AML-193 (cell line): ENCODE data around the gene MBD2.
"Not testable (repeated sequence)": the region's sequence is repeated elsewhere in the genome, so short reads cannot be mapped to it uniquely, and the experiment has no call there.

Experiments
- DNase-seq, 2 experiments: peaks; one replicate each; lab custom pipeline; 2025; lab: John Stamatoyannopoulos, UW

MBD2 gene

DNA sequence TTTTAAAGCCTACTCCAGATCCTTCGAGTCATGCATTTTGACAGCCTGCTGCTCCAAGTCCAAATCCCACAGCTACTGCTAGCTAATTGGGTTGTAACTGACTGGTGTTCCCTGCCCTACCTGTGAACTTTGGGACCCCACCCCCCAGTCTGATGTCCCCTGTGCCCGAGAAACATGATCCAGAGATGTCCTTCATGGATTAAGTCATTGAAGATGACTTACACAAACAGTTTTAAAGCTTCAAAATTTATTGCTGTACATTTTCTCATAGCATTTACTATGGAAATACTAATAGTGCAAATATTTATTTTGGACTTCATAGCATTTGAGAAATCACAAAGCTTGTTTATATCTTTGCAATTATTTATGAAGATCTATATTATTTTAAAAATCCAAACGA, 73.1 kb downstream of the MBD2 start:
- no peak for DNase-seq

DNA sequence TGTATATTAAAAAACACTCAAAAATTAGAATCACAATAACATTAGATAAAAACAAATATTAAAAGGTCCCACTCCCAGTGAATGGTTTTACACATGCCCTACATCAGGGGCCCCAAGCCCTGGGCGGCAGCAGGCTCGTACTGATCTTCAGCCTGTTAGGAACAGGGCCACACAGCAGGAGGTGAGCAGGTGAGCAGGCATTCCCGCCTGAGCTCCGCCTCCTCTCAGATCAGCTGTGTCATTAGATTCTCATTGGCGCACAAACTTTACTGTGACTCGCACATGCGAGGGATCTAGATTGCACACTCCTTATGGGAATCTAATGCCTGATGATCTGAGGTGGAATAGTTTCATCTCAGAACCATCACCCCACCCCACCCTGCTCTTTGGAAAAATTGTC, 74.2 kb downstream of the MBD2 start:
- DNase-seq, result no peak

DNA sequence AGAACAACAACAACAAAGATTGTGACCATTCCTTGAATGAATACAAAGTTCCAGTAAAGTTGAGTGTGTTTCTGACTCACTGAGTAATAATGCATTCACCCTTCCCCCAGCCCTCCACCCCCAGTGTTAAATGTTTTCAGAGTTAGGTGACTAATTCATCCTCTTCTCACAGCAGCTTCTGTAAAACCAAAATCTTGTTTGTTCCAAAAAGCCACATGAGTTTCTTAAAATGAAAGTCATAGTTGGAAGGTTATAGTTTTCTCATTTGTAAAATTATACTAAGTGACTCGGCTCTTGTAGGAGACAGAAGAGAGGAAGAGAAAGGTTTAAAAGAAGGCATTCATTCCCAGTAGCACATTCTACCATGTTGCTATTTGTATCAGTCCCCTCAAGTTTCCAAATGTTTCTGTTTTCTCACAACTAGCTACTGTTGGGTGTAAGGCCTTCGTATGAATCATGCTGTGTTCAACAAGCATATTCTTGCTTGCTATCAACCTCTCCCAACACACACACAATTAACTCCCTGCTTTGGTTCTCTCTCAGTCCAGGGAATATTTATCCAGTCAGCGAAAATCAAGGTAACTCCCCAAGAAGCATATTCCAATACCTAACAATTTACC, 75.3 kb downstream of the MBD2 start:
- no peak for DNase-seq

DNA sequence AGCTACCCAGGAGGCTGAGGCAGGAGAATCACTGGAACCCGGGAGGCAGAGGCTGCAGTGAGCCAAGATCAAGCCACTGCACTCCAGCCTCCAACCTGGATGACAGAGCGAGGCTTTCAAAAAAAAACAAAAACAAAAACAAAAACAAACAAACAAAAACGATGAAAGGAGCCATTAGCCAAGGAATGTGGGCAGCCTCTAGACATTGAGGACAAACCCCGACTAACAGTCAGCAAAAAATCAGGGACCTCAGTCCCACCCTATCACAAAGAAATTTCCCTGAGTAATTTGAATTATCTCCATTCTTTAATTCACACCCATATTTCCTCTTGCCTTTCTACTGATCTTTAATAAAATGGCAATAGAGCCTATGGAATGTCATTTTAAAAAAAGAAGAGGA, 75.8 kb downstream of the MBD2 start:
- no peak for DNase-seq

DNA sequence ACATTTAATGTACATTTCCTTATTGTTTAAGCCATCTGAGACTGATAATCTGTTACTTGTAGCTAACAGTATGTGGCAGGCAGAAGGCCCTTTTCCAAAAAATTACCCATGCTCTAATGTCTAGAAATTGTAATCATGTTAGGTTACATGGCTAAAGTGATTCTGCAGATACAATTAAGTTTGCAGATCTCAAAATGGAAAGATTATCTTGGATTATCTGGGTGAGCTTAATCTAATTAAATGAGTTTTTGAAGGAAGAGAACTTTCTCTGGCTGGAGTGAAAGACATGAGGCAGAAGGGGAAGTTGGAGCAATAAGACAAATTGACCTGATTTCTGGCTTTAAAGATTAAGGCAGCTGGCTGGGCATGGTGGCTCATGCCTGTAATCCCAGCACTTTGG, 76.3 kb downstream of the MBD2 start:
- DNase-seq, result no peak

DNA sequence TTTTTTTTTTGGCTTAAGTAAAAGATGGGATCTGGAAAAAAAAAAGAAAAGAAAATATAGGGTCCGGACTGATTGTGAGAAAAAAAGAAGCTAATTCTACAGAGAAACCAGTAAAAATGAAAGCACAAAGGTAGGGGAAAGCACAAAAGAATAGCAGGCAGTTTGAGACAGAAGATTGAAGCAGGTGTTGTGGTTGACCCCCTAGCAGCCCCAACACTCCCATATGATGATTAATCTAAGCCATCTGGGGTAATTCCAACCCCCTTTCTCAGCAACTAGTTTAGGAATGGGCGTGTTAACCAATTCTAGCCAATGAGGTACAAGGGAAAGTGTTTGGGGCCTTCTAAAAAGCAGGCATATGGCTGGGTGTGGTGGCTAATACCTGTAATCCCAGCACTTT, 77.0 kb downstream of the MBD2 start:
- DNase-seq, result no peak

DNA sequence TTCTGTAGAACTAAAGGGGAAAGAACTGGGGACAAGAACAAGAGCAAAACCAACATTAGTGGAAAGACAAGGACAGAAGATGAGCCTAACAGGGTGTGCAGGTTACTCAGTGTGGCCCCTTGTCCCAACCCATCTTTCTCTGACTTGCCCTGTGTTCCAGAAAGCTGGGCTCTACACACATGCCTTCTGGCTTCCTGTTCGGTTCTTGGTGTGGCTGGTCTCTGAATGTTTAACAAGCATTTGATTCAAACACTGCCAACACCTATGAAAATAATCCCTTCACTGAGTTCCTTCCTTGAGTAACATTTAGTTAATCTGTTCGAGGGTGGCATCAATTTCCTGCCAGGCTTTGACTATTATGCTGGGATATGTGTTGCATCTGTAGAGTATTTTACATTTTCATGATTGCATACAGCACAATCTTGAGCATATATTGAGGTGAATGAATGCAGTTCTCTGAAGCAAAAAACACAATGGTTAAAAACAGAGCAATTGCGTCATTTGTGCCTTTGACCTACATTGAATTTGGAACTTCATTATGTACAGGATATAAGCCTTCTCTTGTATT, 83.3 kb downstream of the MBD2 start:
- DNase-seq, result no peak

DNA sequence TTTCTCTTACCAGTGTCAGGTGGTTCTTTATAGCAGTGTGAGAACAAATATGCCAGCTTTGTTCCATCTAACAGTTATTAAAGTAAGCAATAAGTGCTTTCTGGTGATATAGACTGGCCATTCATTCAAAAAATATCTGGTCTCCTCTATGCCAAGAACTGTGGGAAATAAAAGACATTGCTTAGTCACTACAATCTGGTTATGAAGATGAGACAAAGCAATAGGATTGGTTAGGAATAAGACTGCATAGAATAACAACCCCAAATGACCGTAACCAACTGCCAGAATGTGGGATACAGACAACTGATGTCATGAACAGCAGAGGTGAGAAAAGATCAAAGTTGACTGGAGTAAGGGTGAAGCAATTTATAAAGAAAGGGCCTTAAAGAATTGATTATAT, 83.8 kb downstream of the MBD2 start:
- DNase-seq, result no peak

DNA sequence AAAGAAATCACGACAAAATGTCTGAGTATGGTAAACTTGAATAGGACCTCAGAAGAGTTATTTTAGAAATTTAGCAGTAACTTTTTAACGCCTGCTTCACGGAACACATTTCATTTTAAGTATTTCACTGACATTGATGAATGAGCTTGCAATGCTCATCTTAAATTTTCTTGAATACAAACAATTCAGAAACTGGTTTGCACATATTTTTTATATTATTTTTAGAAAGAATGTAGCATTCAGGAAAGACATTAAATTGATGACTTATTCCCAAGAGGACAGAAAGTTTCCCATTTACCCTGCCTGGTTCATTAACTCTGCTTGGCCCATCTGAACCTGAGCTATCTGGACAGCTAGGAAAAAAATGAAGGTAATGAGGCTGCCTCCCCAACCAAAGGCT, 89.3 kb downstream of the MBD2 start:
- no peak for DNase-seq

DNA sequence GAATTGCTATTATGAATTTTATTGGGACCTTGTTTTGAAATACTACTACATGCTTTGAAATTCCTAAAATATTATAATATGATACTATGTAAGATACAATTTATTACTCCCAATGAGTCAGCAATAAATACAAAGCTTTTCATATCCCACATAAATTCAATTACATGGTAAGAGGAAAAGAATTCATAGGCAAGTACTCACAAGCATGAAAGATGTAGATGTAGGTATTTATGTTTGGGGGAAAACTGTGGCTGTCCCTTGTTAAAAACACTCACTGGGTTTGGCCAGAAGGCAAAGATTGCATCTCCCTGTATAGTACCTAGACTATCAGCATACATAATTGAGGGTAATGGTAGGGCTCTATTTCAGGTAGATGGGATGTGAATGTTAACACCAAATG, 90.4 kb downstream of the MBD2 start:
- DNase-seq, result no peak

DNA sequence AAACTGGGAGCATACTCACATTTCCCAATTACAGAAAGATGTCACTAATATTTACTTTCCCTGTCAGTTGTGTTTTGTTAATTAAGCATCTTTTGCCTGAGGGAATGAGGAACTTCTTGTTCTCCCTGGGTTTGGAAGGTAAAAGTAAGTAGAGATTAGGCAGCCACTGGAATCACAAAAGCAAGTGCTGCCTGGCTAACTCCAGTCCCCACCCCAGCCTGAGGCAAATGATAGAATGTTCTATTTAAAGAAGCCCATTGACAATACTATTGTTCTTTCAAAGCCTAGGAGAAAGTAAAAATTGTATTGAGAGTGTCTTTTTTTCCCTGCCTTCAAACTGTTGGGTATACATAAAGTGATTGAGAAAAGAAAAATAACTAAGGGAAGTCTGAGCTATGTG, 93.8 kb downstream of the MBD2 start:
- DNase-seq, result no peak

DNA sequence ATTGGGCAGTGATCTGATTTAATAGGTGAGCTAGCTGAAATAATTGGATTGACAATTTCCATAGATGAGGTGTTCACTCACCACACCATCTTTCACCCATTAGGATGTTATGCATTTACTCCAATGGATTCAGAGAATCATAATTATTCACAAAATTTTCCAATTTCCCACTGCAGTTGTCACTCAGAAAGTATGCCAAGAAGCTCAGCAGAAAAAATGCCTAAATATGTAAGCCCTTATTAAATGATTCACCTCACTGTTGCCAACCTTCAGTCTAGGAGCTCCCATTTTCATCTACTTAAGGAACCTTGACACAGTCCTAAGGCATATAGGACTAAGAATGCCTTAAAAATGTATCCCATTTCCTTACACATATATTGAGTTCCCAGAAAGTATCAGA, 94.3 kb downstream of the MBD2 start:
- DNase-seq, result no peak

DNA sequence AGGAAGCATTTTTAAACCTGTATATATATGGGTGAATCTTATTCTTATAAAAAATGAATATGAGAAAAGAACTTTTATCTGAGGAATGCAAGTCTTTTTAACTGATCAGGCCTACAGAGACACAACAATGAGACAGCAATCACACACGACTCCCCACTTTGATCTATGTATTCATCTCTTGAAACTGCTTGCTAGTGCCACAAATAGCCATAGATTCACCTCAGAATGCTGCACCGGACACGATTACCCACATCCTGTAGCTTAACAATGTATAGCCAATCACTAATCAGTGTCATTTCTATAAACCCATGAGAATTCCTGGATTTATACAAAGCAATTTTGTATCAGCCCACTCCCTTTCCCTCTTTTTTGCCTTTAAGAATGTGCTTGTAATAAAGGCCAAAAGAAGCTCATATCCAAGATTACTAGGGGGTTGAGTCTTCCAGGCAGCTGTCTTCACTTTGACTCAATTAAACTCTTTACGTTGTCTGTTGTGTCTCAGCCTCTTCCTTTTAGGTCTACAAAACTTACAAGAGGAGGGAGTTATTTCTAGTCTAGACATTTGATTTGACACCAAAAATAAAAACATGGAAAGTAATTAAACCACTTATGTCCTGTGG, 94.9 kb downstream of the MBD2 start:
- no peak for DNase-seq

DNA sequence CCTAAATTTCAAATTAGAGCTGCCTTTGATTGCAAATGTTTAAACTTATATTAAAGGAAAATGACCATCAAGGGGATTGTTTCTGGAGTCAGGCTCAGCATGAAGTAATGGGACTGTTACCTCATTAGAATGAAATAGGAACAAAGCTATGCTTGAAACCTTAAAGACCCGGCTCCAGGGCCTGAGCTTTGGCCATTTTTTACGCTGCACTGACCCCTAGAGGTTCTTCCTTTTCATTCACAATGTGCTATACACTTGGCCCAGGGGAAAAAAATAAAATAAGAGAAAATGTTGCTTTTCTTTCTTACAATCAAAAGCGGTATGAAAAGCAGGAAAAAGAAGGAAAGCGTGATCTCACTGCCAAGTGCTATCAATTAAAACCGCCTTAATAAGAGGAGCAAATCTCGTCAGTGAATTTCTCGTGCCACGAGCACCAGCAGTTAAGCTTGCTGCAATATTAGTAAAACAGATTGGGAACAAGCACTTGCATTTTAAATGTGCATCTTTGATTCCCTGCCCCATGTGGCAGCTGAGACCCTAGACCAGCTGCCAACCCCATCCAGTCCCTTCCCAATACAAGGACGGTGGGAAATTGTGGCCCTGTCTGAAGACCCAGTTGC, 96.6 kb downstream of the MBD2 start:
- peak; percentile 36 to 70 for DNase-seq

DNA sequence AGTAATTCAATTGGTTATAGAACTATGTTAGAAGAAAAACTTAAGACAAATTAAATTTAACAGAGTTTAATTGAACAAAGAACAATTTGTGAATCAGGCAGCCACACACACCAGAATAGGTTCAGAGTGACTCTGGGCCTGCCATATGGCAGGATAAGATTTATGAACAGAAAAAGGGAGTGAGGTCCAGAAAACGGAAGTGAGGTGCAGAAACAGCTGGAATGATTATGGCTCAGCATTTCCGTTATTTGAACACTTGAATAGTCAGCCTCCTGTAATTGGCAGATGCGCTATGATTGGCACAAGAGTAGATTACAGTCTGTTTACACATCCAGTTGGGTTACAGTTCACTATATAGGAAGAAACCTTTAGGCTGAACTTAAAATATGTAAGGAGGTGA, 99.0 kb downstream of the MBD2 start:
- no peak for DNase-seq

DNA sequence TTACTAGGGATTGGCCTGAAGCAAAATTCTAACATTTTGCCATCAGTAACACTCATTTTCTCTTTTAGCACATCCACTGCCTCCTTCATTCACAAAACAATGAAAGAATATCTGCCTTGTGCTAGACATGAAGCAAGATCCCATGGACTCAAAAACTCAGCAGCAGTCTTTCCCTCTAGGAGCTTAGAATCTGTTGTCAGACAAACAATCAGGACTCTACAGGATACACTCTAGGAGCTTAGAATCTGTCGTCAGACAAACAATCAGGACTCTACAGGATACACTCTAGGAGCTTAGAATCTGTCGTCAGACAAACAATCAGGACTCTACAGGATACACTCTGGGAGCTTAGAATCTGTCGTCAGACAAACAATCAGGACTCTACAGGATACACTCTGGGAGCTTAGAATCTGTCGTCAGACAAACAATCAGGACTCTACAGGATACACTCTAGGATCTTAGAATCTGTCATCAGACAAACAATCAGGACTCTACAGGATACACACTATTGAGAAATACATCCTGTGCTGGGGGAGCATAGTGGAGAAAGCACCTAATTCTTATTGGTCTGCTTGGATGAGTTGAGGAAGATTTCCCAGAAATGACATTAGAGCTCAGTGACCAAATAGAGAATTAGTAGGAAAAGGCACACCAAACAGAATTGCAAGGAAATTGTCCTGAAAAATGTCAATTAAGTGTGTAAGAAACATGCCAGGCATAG, 100.6 kb downstream of the MBD2 start:
- not testable (repeated sequence) for DNase-seq

DNA sequence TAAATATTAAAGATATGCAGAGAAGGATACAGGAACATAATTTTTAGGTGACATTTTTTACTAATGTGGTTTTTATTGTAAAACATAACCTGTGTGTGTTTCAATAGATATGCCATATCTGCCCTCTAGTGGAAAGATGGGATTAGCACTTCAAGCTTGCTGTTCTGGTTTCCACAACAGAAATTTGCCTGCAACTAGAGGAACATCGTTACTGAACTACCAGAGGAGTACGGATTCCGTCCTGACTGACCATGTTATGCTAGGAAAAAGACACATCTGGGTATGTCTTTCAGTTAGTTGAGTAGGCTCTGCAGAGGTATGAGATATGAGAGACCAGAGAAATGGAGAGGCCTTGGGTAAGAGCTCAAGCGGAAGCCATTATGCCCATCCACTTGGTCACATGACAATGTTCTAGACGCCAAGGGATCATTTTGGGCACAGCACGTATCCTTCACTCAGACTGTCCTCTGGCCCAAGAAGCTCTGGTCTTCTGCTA, 104.9 kb downstream of the MBD2 start:
- peak; percentile 59 to 66 for DNase-seq

DNA sequence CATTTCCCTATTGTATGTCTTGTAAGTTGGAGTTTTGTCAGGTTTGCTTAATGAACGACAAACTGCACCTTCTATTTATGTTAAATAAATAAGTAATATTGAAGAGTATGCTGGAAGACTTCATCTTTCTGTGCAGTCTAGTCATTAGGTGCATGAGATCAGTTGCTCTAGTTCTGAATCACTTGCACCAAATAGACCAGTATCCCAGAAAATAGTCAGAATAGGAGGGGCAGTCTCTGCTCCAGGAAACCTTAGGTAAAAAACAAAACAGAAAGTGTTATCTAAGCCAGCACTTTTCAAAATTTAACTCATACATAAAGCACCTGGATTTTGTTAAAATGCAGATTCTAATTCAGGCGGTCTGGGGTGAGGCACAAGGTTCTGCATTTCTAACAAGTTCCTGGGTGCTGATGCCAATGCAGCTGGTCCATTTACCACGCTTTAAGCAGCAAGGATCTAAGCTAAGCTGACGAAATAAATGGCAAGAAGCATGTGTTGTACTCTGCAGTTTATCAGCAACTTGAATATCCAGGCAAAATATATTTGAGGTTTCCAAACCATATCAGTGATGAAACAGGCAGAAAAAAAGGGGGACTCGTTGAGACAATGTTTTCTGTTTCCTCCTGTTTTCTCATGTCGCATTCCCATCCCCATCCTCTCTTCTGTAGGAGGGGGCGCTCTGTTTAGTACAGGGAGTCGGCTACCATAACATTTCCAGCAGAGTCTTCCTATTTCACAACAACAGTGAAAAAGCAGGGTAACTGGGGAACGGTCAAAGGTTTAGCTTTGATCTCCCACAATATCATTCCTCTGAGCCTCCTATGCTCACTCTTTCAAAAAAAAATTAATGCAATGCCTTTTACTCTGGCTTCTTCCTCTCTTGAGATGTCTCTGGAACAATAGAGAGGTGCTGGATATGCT, 106.4 kb downstream of the MBD2 start:
- no peak for DNase-seq

DNA sequence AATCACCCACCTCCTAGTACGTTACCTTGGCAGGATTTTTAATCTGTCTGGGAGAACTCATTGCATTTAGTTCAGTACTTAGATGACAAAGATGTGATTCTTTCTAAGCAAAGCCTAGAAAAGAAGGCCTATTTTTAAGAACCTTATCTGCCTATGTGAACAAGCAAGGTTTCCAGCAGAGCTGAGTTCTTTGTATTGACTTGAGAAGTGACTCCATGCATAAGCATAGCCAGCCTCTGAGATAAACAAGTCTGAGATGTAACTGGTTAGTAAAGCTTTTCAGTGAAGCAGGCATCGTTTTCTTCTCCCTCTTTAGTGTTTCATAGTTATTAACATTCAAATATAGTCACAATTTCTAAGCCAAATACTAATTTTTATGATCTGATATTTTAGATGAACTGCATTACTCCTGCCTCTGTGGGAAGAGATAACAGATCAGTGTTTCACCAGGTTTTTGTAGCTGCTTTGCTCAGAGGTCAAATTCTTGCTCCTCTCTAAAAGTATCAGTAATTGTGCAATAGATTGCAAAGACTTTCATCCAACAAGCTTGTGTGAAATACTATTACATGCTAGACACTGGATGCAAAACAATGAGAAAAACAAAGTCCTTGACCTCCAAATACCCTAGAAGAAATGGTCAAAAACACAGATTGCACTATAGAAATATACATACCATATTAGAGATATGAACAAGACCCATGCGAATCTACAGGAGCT, 107.8 kb downstream of the MBD2 start:
- DNase-seq, result no peak

DNA sequence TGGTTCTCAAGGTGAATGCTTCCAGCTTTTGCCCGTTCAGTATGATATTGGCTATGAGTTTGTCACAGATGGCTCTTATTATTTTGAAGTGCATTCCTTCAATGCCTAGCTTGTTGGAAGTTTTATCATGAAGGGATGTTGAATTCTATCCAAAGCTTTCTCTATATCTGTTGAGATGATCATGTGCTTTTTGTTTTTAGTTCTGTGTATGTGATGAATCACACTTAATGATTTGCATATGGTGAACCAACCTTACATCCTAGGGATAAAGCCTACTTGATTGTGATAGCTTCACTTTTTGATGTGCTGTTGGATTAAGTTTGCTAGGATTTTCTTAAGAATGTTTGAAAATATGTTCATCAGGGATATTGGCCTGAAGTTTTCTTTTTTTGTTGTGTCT, 112.1 kb downstream of the MBD2 start:
- no peak for DNase-seq

DNA sequence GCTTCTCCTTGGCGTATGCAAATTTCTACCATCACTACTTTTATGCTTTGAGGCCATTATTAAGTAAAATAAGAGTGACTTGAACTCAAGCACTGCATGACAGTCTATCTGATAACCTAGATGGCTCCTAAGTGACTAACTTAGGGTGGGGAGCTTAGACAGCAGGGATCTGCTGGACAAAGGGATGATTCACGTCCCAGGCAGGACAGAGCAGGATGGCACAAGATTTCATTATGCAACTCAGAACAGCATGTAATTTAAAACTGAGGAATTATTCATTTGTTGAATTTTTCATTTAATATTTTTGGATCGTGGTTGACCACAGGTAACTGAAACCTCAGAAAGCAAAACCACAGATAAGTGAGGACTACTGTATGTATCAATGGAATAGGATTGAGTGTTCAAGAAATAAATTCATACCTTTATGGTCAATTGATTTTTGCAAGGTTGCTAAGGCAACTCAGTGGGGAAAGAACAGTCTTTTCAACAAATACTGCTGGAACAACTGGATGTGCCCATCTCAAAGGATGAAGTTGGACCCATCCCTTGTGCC, 115.3 kb downstream of the MBD2 start:
- DNase-seq, result no peak
